Measurements from ENCODE around the gene MGAT4C.
"Not testable (repeated sequence)": the region's sequence is repeated elsewhere in the genome, so short reads cannot be mapped to it uniquely, and the experiment has no call there.

Gene MGAT4C

DNA sequence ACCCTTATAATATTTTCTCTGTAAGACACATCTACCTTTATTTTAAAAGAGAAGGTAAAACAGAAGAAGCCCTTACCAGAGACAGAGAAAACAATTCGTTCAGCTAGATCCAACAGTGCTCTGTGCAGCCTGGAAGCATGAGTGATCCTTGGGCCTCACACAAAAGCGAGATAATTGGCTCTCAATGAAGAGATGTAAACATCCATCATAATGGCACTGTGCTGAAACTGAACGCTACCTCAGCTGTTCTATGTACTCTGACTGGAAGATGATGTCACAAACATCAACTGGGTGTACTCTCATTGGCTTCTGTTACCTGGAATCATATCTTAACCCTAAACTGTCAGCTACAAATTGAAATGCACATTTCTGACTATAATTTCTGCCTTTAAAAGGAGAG is at the start of gene MGAT4C:
TSS of gene MGAT4C (minus strand) at position 229 of the 400 bp plus-strand sequence.
- no peak for DNase-seq

DNA sequence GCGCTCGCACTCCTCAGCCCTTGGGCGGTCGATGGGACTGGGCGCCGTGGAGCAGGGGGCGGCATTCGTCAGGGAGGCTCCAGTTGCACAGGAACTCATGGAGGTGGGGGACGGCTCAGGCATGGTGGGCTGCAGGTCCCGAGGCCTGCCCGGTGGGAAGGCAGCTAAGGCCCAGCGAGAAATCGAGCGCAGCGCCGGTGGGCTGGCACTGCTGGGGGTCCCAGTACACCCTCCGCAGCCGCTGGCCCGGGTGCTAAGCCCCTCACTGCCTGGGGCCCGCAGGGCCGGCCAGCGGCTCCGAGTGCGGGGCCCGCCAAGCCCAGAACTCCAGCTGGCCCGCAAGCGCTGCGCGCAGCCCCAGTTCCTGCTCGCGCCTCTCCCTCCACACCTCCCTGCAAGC is 40.2 kb upstream of the MGAT4C start:
- not testable (repeated sequence) for DNase-seq

DNA sequence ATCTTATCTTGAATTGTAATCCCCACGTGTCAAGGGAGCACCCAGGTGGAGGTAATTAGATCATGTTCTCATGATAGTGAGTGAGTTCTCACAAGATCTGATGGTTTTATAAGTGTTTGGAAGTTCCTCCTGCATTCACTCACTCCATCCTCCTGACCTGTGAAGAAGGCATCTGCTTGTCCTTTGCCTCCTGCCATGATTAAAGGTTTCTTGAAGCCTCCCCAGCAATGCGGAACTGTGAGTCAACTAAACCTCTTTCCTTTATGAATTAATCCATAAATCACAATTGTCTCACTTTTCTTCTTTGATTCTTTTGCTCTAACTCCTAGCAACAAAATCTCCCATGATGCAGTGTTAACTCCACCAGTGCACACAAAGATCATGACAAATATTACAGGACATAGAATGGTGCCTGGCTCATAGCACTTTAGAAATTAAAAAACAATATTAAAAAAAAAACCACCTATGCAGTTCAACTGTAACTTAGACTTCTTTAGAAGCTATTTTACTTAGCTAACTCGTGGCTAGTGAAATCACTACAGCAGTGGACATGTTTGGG is 37.6 kb upstream of the MGAT4C start:
- no peak for DNase-seq

DNA sequence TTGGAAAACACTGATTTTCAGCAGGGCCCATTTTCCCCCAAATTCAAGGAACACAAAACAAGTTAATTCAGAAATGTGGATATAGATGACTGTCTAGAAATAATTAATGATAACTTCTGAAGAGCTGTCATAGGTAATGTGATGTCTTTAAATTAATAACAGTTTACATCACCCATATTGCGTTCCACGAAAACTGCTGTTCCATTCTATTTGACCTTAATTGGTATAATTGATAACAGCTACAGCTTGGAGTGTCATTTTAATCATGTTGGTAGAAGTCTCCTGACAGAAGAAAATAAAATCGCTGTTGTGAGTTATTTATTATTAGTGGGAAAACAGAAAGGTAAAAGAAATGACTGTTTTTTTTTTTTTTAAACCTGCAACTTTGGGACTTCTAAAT is 36.3 kb upstream of the MGAT4C start:
- DNase-seq = no peak

DNA sequence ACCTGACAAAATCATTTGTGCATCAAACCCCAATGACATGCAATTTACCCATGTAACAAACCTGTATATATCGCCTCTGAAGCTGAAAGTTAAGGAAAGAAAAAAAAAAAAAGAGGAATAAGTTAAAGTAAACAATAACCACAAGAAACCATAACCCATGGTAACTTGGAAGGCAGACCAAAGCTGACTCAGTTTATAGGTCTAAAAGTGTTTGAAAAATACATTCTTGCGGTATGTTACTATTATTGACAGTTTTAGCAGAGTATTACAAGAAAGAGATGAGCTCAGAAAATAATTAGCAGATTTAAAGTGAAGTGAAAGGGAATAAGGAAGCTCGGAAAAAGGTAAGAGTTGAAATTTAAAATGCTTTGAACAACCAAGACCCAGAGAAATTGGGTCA is 34.4 kb upstream of the MGAT4C start:
- DNase-seq = no peak

DNA sequence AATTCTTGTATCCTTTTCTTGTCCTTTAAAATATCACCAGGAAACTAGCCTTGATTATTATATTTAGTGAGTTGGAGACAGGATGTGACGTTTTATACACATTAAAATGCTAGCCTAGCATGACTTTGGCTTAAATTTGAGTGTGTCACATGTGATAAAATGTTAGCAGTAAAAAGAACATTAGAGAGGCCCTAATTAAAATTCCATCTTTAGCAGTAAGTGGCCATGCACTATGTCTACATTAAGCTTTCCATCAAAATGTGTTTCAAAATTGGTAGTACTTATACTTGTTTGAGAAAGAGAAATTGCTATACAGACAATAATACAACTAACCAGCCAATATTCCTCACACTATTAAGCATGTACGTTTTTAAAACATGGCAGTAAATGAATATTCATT is 29.9 kb upstream of the MGAT4C start:
- no peak for DNase-seq

DNA sequence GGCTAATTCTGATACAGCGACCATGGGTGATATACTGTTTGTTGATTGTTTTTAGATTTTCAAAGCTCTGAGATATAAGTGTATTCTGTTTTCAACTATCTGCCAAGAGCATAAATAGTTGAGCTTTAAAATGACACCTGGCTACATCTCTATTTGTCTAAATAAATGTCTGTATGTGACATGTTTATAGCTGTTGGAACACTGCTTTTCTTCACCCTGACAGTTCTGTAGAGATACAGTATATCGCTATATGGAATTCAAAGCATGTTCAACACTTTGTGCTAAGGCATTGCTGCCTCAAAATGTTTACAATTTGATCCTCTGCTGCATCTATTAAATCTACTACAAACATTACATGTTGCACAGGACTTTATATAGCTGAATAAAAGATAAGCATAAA is 27.4 kb upstream of the MGAT4C start:
- DNase-seq = no peak

DNA sequence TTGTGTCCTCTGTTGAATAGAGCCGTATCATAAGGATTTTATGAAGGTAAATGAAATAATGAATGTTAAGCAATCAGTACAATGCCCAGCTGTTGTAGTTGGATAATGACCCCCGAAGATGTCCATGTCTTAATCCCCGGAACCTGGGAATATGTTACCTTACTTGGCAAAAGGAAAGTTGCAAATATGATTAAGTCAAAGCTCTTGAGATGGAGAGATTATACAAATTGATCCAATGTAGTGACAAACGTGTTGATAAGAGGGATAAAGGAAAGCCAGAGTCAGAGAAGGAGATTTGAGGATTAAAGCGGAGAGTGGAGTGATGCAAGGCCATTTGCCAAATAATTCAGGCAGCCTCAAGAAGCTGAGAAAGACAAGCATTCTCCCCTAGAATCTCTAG is 19.2 kb upstream of the MGAT4C start:
- no peak for DNase-seq

DNA sequence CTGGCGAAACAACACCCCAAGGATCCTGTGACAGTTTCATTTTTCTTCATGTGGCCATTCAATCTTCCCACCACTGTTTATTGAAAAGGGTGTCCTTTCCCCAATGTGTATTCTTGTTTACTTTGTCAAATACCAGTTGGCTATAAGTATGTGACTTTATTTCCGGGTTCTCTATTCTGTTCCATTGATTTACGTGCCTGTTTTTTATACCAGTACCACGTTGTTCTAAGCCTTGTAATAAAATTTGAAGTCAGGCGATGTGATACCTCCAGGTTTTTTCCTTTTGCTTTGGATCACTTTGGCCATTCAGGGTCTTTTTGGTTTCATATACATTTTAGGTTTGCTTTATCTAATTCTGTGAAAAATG is 9.1 kb upstream of the MGAT4C start:
- DNase-seq = no peak

DNA sequence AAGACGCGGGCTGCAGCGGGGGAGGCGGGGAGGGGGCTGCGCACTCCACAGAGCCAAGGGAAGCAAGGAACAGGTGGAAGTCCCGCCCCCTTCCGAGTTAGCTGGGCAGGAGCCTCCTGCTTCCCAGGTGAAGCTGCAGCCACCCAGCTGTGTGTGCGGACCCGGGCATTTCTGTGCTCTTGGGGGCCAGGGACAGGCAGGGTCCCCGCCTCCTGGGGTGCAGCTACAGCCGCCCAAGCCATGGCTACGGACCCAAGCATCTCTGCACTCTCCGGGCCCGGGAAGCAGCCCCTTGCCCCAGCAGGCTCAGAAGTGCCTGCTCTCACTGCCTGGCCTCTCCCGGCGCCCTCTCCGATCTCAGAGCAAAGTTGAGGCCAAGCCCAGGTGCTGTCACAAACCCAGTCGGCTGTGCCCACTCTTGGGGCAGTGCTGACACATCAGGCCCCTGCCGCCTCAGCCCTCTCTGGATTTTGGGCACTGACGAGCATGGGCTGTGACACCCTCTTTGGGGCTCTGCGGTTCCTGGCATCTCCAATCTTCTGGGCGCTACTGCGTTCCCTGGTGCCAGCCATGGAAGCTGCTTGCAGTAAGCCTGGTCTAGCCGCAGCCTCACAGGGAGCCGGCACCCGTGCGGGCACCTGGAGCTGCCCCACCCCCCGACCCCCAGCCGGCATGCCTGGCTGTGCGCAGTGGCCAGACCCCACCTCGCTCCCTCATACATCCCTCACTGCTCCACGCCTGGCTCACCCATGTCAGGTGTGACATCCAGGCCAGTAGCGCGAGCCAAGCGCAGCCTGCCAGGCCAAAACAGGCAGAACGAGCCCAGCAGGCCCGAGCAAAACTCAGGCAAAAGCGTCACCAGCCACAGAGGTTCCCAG is 8.5 kb upstream of the MGAT4C start:
- DNase-seq = no peak

DNA sequence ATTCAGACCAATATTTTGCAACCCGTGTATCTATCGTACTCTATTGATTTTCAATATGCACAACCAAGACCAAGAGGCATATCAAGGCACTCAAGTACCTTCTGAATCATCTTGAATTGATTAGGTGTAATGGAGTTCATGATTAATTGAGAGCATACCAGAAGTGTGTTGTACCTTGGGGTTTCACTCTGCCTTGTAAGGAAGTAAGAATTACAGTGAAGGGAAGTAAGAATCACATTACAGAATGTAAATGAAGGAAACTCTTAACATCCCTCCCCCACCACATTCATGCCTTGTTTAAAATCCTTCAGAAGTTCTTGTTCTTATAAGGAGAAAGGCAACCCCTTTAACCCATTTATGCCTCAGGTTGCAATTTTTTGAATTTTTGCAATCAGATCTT is 5.4 kb upstream of the MGAT4C start:
- DNase-seq = no peak

DNA sequence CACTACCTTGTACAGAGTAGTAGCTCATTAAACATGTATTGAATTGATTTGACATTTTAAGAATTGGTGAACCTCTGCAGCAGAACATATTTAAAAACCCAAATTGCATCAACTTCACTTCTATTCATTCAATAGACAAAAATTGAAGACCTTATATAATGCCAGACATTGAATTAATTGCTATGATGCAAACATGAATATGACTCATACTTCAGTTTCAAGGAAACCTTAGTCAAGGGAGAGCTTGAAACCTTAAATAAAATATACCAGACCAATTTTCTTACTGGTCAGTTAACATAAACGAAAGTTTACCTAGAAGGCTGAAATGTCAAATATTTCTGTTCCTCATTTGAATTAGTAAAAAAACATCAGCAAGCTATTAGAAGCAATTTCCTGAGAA is 5.0 kb upstream of the MGAT4C start:
- no peak for DNase-seq

DNA sequence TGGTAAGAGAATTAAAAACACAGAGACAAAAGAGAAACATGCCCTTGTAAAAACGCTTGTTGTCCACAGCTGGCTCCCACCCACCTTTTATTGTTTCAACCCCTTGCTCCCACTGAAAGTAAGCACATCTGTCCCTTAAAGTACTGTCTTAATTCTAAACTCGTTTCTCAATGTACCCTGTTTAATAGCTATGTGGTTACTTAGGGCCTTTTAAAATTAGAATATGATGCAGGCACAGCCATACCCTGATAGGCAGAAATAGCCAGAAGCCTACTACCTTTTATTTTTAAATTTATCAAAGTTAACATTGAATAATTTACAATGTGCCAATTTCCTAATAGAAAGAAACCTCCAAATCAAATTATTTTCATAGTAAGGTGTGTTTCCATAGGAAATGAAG is 4.0 kb upstream of the MGAT4C start:
- DNase-seq = no peak

DNA sequence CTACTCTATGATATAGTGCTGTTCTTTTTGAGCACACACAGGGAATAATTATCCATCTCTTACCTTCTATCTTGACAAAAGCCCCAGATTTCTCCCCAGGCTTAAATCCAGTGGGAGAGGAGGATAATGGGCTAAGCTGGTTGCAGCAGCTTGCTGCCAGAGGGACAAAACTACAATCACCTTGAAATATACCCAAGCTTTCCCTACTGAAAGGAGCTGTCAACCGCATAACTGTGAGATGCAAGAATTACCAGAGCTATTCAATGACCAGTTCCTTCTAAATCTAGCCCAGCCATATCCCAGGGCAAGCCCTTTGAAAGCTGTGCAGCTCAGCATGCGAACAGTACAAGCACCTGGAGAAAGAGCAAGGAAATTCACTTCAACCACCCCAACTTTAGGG is 943 bp upstream of the MGAT4C start:
- no peak for DNase-seq

DNA sequence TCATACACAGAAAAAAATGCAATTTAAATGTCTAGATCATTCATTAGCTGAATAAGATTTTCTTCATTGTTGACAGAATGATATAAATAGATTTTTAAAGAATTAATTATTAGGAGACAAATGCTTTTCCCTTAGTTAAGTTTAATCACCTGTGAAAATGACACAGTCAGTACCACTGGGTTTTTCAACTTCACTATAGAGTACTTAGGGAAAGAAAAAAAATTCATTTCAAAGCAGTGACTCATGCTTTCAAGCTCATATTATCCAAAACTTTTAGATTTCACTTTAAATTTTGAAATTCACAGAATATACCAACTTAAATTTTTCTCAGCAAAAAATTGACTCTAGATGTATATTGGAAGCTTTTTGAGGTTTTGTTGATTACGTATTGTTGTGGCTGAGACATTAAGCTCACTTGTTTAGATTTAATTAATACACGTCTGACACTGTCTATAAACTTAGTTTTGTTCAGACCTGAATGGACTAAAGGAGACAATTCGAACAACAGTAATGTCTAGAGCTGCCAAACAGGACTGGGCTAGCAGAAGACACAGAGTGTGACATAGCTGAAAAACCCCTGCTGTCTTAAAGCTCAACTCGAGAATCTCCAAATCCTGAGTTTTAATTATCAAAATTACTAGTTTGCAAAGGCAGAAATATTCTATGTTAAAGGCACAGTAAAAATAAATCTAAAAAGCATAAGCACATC is 1.6 kb downstream of the MGAT4C start:
- DNase-seq = no peak

DNA sequence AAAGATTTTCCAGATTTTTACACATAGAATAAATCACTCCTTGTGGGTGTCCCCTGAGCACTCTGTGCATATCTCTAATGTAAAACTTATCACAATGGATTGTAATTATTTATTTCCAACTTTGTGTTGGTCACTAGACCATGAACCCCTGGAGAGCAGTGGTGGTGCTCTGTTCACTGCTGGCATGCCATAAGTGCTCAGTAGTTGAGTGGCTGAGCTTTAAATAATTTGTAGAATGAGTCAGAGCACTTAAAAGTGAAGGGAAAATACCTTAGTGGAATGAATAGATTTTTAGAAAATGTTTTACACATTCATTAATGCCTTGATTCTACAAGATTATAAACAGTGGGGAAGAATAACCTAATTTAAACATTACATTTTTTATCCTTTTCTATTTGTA is 6.3 kb downstream of the MGAT4C start:
- no peak for DNase-seq

DNA sequence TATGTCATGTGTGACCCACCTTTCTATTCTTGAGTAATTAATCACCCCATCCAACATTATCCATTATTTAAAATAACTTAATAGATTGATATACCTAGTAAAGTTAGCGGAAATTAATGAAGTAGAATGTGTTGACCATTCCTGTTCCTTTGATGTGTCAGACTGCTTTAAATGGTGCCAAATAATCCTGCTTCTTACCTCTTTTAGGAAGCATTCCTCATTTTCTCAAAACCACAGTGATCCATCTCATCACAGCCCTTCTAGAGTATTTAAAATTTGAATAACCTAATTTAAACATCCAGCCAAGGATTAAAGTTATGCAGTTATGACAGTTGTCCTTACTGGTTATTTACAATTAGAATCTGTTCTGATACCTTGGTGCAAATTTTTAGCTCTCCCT is 6.9 kb downstream of the MGAT4C start:
- DNase-seq = no peak

DNA sequence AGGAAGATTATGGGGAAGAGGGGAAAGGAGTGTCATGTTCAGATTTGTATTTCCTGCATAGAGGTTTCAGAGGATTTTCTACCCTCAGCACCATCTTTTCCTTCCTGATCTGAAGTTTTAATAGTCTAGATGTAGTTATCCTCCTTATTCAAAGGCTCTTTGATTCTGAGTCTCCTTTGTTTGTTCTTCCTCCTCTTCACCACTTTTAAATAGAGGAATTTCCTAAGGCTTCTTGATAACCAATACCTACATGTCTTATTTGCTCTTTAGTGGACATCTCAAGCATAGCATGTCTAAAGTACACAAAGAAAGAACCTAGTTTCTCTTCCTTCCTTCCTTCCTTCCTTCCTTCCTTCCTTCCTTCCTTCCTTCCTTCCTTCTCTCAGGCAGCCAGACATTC is 8.3 kb downstream of the MGAT4C start:
- no peak for DNase-seq

DNA sequence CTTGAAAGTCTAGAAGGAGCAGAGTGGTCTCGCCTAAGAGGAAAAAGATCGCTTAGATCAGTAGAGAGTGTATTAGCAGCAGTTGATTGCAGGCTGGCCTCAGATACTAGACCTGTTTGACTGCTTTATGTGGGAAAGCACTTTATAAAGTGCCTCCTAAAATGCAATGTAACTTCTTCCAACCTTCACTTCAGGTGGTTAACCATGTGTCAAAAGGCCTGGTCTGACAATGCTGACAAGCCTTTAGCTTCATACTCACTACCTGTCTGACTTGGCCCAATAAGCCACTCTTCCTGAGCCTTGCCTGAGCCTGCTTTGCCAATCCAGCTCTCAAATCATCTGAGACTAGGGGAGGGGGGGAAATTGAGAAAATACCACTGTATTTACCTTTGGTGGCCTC is 14.6 kb downstream of the MGAT4C start:
- DNase-seq = no peak

DNA sequence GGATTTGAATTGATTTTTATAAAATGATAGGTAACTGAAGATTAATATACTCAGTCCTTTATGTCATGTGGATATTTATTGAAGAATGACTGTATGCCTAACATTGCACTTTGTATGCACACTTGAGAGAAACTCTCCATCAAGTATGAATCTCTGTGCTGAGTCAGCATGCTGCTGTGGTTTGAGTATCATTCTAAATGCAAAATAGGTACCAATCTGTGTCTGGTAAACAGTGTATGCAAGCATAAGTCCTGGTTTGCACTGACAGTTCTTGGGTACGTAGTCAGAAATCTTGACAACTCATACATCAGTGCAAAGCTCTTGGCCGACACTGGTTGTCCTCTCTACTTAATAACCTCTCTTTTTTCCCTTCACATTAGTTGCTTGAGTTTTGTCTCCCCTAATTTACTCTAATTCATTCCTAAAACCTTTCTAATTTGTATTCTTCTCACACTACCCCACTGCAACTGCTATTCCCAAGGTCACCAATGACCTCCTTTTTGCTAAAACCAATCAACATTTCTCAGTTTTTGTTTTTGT is 21.8 kb downstream of the MGAT4C start:
- no peak for DNase-seq

DNA sequence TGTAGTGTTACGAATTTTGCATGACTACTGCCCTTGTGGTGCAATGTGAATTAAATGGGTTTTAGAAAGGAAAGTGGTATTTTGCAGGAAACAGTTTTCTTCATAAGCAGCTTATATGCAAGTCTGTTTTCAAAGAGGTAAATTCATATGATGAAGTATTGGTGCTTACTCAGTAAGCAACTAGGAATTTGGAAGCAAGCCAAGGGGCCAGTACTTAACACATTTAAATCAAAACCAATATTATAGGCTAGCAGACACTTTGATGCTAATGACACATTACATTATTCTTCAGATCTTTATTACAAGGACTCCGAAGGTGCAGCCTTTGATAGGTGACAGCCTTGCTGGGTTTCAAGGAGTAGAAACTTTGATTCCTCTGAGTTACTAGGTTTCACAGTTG is 23.1 kb downstream of the MGAT4C start:
- DNase-seq = no peak

DNA sequence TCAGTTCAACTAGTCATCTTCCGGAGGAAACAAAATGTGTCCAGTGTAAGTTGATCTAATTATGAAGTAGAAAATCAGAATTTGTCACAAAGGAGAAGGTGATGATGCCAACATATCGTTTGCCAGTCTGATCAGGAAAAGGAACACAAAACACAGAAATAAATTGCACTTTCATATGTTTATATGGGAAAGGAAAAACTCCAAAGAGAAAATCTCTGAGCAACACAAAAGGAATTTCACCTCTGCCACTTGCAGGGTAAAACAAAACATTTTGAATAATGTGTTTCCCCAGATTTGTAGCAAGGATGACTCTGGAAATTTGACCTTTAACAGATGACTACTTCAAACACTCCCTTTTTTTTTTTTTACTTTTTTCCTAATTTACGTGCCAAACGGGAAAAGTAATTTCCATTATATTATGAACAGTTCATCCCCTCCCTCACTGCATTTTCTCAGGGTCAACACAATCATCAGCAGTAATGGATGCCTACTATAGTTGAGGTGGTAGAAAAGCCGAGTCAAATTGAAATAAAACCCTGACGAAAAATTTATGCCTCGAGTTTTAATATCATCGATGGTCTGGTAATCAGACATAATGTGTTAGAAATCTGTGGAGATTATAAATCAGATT is 25.6 kb downstream of the MGAT4C start:
- DNase-seq = no peak

DNA sequence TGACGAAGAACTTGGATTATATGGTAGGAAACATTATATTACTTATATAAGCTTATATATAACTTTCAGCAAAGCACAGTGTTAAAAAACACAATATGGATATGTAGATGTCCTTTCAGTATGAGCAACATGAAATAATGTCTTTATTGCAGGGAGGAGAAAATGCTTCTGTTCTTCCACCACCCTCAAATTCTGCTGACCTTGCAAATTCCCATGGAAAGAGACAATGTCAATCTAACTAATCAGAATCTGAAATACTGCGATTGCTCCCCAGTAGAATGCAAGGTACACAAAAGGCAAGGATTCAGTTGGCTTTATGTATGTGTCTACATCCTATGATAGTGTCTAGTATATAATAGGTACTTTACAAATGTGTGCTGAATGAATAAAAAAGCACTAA is 26.4 kb downstream of the MGAT4C start:
- no peak for DNase-seq

DNA sequence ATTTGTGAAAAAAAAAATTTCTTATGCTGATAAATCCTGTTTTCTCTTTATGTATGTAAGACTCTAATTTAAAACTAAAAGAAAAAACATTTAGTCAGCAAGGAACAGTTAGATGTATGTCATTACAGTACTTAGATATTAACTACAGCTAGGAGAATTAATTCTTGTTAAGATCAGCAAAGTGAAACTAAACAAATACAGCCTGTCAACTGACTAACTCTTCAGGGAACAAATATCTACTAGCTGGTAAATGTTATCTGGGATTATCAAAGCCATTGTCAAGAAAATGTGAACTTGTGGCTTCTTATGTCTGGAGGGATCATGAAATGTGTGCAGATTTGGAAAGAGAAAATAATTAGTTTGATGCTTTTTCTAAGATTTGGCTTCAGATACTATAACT is 27.5 kb downstream of the MGAT4C start:
- DNase-seq = no peak

Data from MV-4-11 (cell line).